Right lobe of liver (tissue), 4 donors: Measurements from ENCODE around the gene GPR135.

Experiments used
- CTCF ChIP-seq, 4 donors: fragments of 200-600 bp in 3 of 4; fragments of 450-650 bp in 1 of 4; IDR thresholded peaks; one replicate each; pipeline versions ENCODE4 v1.5.1 to v1.8.0; 2016 to 2022; ENCODE audit warnings: antibody characterized with exemption in 4 of 4, mild to moderate bottlenecking in 2 of 4
- POLR2A ChIP-seq: fragments of 450-650 bp; IDR thresholded peaks from one replicate; pipeline ENCODE4 v1.6.1; 2017; ENCODE audit warnings: antibody characterized with exemption, mild to moderate bottlenecking
- donor health status: DM: no; HTN: no; CAD: no.
- donor health status: DM: no; HTN: no; CAD: no.
- donor health status: DM: no; HTN: yes; CAD: no.

GRCh38 chr14:59427653-59428580, 37.3 kb downstream of the GPR135 start:
- TF ChIP-seq CTCF (IDR thresholded peaks at IDR 0.05) (no peak), POLR2A (no peak)
